NCI-H82 treated with DMSO at 0.1 percent for 48 hours (cell line): Measurements from ENCODE around the gene ANKH.

Experiments
- DNase-seq: peaks from one replicate; lab custom pipeline; 2025; ENCODE audit not compliant: unreplicated experiment; lab: John Stamatoyannopoulos, UW

Gene ANKH

DNA sequence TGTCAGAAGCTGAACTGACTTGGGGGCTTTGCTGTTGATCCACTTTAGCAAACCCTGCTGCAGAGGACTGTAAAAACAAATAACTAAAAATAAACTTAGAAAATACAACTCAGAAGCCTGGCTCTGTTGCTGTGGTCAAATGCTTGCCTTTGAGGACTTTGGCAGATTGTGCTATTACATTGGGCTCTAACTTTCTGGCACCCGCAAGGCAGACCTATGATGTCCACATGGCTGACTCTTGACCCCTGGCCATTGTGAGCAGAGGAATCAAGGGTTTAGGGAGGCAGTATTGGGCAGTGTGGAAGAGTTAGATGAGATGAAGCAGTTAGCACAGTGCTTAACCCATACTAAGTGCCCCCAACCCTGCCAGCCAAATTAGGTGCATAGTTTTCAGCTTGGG lies 173.1 kb downstream of the ANKH start:
- no peak for DNase-seq

DNA sequence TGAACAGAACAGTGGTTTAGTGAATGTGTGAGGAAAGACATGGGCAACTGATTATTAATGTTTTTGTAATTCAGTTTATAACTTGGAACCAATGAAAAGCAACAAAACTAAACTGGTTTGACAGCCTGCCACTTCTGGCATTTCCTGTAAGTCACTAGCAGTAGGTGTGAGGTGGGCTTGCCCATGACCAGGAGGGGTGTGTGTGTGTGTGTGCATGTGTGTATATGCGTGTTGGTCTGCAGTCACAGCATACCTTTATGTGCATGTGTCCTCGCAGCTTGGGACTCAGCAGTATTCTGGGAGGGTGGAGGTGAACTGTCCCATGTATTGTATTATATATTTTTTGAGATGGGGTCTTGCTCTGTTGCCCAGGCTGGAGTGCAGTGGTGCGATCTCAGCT lies 174.7 kb downstream of the ANKH start:
- DNase-seq, result no peak

DNA sequence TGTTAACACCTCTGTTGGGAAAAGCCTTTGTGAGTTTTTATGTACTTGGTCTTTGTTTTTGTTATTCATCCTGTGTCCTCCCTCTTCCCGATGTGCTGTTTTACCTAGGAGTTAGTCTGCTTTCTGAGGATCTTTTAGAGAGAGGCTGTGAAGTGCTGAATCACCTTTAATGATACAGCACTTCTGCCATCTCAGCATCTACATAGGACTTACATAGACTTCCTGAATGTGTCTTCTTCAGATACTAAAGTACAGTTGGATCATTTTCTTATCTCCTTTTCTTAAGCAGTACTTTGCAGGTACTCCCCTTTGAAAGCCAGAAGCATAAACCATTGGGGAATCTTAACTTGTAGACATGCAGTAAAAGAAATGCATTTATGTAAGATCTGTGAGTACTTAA lies 175.5 kb downstream of the ANKH start:
- DNase-seq, result no peak

DNA sequence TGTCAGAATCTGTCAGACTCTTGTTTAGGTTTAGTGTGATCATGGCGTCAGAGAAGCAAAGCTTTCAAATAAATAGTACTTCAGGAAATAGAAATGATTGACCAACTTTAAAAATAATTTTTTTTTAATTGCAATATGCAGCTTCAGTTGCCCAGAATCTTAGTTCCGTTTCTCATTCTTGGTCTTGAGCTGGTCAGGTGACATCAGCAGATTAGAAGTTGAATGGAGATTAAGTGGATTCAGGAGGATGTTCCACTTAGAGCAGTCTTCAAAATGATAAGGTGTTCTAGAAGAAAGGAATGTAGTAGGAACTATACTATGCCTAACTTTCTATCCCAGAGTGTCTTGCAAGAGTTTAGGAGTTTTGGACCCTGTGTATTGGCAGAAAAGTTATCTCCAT lies 176.4 kb downstream of the ANKH start:
- no peak for DNase-seq

DNA sequence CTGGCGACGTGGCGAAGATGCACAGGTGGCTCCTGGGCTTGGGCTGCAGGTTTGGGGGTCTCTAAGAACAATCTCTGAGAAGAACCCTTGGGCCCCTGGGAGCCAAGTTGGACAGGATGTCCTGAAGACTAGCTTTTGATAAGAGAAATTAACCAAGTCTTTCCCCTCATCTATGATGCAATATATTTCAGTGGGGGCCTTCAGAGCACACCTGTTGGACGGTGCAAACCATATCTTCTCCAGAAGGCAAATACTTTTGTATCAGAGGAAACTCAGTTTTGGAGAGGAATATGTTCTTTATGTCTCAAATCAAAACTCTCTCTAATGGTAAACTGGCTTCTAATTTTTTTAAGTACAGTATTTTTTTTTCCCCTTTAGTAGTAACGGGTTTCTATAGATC lies 178.5 kb downstream of the ANKH start:
- no peak for DNase-seq

DNA sequence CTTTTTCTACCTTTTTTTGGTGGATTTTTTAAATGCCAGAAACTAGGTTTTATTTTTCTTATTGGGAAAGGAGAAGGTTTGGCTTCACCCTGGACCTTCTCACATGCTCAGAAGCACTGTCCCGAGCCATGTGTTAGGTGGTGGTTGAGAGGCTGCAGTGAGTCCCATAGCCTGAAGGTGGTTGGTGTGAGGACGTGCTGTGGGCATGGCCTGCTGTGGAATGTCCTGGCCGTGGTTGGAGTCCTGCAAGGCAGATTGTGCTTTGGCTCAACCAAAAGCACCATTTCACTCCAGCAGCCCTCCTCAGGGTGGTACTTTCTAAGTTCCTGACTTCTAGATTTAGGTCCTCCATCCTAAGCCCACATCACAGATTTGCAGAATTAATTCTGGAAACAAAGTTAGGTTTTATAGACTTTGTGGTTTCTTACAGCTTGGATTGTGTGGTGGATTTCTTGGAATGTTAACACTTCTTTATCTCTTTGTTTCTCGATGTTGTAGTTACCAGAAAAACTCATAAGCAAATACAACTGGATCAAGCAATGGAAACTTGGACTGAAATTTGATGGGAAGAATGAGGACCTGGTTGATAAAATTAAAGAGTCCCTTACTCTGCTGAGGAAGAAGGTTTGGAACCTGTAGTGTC lies 184.4 kb downstream of the ANKH start:
- no peak for DNase-seq

DNA sequence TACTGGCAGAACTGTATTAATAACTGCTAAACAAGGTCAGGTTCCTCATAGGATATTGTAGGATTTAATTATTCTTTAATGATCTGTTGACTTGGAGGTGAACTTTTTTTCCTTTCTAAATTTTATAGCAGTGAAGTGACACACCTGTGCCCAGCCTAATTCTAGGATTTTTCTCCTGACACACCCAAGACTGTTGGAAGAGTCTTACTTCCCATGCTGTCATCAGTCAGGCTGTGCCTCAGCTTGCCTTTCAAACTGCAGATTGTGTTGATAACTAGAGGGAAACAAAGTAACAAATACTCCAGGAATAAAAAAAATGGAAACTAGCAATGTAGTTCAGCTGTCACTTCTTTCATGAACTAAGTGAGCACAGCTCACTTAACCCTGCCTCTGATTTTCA lies 185.1 kb downstream of the ANKH start:
- DNase-seq, result no peak

DNA sequence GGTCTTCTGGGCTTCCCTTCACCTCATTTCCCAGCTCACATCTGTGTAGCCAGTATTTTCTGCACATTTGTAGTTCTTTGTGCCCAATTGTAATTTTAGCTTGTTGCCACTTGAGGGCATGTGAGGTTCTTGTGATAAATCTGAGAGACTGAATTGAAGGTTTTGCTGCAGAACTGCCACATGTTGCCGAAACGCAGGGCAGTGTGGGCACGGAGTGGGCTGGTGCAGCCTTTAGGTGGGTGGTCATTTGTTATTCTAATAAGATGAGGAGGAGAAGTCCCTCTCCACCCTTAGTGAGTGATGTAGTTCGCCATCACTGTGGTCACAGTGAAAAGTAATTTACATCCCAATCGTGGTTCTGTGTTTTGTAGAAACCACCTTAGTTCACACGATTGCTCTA lies 185.8 kb downstream of the ANKH start:
- no peak for DNase-seq

DNA sequence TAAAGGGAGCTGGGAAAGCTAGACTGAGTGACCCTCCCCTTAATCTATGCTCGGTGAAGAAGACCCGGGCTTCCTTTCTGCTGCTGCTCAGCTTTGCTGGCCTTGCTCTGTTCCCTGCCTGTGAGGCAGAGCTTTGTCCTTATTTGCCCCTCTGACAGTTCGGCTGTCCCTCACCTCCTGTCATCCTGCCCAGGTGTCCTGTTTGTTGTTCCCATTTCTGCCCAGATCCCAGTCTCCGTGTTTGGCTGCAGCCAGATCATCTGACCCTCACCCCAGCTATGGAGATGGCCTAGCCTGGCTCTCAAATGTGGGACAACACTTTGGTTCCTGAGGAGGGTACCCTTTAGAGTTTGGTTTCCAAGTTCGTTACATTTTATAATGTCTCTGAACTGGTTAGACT lies 186.8 kb downstream of the ANKH start:
- no peak for DNase-seq

DNA sequence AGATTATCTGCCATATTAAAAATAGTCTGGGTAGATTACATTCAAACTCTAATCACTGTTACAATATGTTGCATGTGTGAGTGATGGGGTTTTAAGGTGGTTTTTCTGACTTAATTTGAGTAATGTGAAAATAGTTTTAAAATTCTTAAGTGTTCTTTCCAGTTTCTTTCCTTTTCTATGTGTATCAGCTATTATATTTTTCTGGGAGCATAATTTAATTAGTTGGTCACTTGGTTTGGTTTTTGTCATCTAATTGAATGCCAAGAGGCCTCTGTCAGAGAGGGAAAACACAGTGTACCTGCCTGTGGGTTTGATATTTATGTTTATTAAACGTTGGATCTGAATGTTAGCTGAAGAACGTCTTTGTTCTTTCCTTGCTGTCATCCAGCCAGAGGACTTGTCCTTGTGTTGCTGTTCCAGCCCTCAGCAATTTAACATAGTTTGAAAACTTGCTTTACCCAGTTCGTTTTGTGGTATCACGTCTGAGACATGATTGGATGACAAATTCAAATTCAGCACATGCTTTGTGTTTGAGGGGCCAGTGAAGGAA lies 187.6 kb downstream of the ANKH start:
- no peak for DNase-seq

DNA sequence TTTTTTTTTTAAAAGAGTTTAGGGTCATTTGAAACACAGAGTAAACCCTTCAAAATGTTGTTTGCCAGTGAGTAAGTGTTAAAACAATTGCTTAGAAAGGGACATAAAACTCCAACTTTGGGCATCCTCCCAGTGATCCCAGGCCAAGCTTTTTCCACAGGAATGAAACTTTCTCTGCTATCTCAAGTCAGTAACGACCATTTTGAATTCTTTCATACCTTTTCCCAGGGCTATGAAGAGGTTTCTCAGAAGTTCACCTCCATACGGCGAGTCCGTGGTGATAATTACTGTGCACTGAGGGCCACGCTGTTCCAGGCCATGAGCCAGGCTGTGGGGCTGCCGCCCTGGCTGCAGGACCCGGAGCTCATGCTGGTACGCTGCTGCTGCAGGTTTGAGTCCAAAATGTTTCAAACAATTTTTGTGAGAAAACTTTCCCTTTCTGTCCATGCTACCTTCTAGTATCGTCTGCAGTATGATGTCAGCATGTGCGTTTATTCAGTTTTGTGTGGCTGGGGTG lies 190.3 kb downstream of the ANKH start:
- no peak for DNase-seq

DNA sequence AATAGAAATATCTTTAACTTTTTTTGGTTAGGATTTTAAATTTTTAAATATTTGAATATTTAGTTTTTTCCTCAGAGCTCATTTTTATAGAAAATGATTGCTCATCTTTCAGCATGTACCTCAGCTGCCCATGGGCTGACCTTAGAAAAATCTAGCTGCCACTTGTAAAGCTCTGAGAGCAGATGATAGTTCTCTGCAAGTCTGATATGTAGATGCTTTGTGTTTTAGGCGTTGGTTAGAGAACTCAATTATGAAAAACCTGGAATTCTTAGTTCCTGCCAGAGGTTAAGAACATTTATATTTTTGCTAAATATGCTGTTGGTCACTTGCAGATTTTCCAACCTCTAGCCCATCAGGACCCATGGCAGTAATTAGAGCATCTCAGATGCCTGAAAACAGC lies 192.0 kb downstream of the ANKH start:
- no peak for DNase-seq

DNA sequence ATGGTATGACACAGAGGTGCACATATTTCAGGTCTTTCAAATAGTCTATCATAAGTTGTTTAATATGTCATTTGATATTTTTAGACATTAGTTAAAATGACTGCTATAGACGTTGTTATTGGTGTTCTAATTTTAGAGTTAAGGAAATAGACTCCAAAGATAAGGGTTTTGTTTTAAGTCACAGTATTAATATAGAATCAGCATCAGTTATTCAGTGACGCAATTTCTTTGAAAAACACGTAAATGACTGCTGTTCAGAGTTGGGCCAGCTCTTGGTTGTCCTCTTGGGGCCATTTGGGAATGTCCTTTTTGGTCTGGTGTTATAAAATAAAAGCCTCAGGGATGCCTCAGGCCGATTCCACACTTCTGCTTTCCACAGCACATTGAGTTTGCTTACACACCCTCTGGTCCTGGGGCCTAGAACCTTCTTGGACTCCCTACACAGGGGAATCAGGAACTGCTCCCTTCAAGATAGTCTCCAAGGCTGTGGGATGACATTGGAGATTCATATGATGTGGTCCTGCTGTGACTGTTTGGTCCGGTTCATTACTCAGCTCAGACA lies 192.7 kb downstream of the ANKH start:
- no peak for DNase-seq

DNA sequence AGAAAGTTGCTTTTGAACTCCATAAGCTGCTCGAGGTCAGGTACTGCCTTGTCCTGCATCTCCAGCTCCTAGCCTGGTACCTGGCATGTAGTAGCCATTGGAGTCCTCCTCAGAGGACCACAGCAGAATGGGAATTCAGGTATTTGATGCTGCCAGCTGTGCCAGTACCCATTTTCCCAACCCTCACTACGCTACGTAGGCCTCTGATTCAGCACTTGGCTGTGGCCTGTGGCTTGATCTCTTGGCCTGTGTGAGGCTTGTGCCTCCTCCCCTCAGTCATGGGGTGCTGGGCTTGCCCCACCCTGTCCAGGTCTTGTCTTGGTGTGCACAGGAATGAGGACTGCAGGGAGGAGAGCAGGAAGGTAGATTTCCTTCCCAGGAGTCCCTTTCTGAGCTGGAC lies 195.3 kb downstream of the ANKH start:
- no peak for DNase-seq

DNA sequence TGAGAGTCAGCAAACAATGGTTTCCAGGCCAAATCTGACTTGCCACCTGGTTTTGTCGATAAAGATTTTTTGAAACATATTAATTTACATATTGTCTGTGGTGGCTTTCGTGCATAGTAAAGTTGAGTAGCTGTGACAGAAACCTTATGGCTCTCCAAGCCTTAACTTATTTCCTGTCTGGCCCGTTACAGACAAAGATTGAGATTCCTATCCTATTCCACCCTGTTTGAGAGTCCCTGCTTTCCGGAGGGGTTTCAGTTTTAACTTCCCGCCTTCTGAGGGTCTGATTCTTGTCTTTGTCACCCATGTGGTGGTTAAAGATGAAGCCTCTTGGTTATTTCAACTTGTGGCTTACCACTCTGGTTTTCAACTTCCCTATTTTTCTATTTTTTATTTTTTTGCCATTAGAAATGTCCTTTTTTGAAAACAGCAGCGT lies 195.7 kb downstream of the ANKH start:
- no peak for DNase-seq

DNA sequence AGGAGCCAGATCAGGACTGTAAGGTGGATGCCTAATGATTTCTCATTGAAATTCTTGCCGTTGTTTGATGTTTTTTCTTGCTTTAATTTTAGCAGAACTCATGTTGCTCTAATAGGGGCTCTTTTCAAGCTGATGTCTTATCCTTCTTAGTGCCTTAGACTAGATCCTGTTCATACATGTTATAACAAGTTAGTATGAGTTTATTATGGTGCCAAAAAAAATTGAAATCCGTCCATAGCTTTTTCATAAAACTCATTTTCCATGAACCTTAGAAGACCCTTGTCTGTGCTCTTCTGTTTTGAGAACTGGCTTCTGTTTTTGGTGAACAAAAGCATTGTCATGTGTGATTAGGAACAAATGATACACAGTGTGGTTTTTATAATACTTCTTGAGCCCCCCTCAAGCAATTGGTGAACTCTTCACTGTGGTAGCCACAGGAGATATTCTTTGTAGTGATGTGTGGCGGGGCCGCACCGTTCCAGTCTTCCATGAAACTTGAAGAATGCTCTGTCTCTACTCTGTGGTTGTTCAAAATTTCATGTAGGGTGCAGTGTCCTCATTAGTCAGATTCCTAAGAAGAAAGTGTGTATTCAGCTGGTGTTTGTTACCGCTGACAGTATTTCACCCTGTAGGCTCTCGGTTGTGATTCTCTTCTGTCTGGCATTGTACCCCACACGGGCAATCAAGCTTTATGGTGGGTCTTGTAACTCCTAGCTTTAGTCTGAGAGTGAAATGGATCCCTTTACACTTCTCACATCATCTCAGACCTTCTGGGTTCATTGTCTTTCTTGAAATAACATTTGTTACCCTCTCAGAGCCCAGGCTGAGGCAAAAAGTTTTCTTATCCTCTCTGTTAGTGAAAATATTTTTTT lies 196.4 kb downstream of the ANKH start:
- DNase-seq, result no peak

DNA sequence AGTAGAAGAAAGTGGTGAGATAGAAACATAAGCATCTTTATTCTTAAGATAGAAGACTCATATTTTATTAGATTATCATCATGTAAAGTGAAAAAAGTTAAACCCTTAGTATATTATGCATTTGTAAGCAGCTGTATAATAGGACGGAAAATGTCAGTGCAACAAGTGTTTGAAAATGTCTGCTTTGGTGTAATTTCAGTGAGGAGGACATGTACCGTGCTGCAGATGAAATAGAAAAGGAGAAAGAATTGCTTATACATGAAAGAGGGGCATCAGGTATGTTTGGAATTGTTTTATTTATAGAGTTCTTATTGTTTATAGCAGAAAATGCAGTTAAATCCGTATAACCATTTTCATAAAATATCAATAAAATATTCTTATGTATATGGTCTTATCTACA lies 198.1 kb downstream of the ANKH start:
- DNase-seq, result no peak

DNA sequence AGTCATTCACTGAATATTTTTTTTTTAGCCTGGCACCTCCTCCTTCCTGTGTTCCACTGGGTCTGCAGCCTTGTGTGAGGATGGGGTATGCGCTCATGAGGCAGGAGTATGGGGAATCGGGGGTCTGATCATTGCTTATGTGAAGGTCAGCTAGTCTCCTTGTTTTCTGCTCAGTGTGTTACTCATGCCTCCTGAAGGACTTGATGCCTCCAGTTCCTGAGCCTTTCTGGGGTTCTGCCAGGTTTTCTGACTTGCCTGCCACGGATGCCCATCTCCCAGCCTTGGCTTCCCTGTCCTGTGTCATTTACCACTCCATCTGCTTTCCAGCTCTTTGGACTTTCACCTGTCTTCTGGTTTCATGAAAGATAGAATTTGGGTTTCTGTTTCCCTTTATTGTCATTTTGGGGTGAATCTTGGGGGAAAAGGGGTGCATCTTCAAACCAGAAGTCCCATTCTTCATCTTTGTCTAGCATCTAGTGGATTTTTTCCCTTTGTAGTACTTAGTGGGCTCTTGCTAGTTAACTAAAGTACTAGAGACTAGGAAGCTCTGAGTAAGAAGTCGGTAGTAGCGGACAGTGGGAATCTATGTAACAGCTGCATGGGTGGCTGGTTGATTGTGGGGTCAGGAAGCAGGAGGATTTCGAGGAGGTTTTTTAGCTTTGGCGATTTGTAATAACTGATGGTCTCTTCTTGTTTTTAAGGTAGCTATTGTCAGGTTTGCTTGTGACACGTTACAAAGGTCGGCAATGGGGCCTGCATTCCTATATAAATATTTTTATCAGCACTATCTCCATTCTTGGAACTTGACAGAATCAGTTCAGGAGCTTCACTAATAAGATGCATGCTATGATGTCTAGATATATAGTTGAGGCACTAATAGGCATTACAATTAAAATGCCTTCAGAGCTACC lies 198.8 kb downstream of the ANKH start:
- DNase-seq, result no peak

DNA sequence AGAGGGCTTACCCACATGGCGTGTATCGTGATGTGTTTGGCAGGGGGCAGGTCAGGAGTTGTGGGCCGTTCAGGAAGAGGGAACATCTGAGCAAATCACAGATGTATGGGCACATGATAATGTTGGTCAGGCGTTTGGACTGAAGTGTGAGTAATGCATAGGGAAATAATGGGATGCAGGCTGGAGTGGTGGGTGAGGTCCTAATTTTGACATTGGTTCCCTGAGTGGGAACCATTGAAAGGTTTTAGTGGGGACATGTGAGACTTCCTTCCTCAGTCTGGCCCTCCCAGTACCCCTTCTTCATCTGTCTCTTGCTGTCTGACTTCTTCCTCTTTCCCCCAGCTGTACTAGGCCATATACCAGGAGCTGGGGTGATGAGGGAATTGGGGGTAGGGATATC lies 199.5 kb downstream of the ANKH start:
- no peak for DNase-seq

DNA sequence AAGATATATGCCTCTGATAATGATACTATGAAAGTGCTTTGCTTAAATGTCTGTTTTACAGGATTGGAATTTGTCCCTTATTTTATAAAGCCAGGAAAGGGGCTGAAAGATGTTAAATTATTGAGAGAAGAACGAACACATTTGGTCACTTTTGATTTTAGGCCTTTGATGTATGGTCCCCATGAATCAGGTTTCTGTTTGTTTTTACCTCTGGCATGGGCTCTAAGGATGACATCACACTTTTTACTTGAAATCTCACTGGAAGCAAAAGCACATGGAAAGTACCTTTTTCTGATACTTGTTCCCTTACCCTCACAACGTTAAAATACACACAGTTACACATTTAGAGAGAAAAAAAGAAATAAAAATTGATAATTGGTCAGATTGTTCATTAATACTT lies 200.2 kb downstream of the ANKH start:
- DNase-seq, result no peak

DNA sequence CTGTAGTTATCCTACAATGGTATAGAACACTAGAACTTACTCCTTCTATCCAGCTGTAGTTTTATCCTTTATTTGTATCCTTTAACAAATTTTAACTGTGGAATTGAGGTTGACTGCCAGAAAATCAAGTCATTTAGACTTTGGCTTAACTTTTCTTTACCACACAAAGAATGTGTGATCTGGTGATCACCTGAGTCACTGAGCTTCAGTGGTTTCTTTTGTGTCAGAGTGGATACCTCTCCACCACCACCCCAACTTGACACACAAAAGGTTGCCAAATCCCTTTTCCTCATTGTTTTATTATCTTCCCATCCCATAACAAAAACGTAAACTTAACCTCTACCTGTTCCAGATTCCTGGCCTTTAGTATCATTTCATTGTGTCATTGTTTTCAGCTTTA lies 201.6 kb downstream of the ANKH start:
- no peak for DNase-seq
